A549 treated with ZK216348 at 1 μM for 4 hours (cell line): ENCODE results near the gene LOXHD1. TPM values are rescaled to one million over a fixed set of nuclear protein-coding genes. Genes with fewer than 3 reads are reported as not detected.

Source experiments
- total RNA-seq: library from RNA; stranded (reverse); fragments of 200-300 nt; extraction: Qiagen RNA extraction; gene quantifications from 5 replicates; pipeline ENCODE4 v1.2.3, GENCODE V29; 2022; ENCODE audit warnings: low read depth

Gene LOXHD1
- not detected in 5 replicates for total RNA-seq

GRCh38 chr18:46657115-46657955 is at the start of gene LOXHD1:
LOXHD1 (minus strand) TSS chr18:46657220; CDS start chr18:46657033, 187 bp downstream.

Other genes with a start within 250 kb of the LOXHD1 start
- 0.18 TPM in 1 of 5 replicates, not detected in the others for gene ST8SIA5, start 99.8 kb upstream of the LOXHD1 start, total RNA-seq